Vagina (tissue), 2 donors: Measurements from ENCODE around the gene PRPF6.

Source experiments
- POLR2A ChIP-seq, 2 donors: fragments of 450-650 bp; IDR thresholded peaks; one replicate each; pipeline ENCODE4 v1.6.1; 2017; ENCODE audit warnings: antibody characterized with exemption in 2 of 2, mild to moderate bottlenecking in 2 of 2, moderate library complexity in 2 of 2
- POLR2AphosphoS5 ChIP-seq, 2 donors: sonication (generic); formaldehyde crosslinking; IDR thresholded peaks; one replicate each; pipeline ENCODE4 v1.9.0; 2017; ENCODE audit warnings: antibody characterized with exemption in 2 of 2, mild to moderate bottlenecking in 2 of 2, low read depth in 1 of 2; ENCODE audit not compliant: insufficient read depth in 1 of 2
- TF ChIP-seq, protein P1 (sequence below), 3 experiments: fragments of 450-650 bp in 2 of 3; fragments of 200-600 bp in 1 of 3; sonication (generic) in 1 of 3; IDR thresholded peaks; one replicate each; pipeline ENCODE4 v1.5.1; 2017 to 2019; ENCODE audit warnings: antibody characterized with exemption in 3 of 3, mild to moderate bottlenecking in 2 of 3, moderate library complexity in 2 of 3

DNA sequence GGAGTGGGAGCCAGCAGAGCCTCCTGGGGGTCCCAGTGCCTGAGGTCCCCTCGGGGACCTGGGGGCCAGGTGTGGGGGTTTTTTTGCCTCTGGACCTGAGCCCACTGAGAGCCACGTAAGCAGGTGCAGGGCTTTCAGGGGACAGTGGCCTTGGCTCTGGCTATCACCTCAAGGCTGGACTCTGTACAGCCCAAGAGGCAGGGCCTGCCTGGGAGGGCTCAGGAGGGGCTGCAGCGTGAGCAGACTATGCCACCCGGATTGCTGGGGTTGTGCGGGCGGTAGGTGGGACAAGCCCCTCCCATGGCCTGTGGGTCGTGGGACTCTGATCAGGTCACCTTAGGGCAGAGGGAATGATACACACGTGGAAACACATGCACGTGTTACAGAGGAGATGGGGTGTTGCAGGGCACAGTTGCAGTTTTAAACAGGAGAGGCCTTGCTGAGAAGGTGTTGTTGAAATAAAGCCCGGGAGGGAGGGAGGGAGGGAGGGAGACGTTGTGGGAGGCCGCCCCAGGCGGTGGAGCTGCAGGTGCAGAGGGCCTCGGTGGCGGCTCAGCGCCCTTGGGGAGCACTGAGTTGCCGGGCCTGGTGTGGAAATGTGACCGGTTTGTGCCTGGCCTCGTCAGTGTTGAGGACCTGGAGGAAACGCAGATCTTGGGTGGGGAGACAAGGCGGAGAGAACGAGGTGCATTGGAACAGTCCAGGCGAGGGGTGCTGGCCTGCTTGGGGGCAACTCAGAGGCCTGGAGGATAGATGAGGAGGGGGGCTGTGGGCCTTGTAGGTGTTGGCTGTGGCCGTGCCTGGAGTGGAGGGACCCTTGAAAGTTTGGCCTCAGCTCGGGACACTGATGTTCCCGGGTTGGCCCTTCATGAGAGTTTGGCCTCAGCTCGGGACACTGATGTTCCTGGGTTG is 84.4 kb downstream of the PRPF6 start:
- TF ChIP-seq, protein P1, sequence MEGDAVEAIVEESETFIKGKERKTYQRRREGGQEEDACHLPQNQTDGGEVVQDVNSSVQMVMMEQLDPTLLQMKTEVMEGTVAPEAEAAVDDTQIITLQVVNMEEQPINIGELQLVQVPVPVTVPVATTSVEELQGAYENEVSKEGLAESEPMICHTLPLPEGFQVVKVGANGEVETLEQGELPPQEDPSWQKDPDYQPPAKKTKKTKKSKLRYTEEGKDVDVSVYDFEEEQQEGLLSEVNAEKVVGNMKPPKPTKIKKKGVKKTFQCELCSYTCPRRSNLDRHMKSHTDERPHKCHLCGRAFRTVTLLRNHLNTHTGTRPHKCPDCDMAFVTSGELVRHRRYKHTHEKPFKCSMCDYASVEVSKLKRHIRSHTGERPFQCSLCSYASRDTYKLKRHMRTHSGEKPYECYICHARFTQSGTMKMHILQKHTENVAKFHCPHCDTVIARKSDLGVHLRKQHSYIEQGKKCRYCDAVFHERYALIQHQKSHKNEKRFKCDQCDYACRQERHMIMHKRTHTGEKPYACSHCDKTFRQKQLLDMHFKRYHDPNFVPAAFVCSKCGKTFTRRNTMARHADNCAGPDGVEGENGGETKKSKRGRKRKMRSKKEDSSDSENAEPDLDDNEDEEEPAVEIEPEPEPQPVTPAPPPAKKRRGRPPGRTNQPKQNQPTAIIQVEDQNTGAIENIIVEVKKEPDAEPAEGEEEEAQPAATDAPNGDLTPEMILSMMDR (IDR thresholded peaks at IDR 0.05), result no peak
- no peak for TF ChIP-seq POLR2A (IDR thresholded peaks at IDR 0.05)
- no peak for TF ChIP-seq POLR2AphosphoS5 (IDR thresholded peaks at IDR 0.05; ENCODE audit: insufficient read depth in 1 of 2, low read depth in 1 of 2)
